Measurements from ENCODE around the gene LRRN2.

DNA sequence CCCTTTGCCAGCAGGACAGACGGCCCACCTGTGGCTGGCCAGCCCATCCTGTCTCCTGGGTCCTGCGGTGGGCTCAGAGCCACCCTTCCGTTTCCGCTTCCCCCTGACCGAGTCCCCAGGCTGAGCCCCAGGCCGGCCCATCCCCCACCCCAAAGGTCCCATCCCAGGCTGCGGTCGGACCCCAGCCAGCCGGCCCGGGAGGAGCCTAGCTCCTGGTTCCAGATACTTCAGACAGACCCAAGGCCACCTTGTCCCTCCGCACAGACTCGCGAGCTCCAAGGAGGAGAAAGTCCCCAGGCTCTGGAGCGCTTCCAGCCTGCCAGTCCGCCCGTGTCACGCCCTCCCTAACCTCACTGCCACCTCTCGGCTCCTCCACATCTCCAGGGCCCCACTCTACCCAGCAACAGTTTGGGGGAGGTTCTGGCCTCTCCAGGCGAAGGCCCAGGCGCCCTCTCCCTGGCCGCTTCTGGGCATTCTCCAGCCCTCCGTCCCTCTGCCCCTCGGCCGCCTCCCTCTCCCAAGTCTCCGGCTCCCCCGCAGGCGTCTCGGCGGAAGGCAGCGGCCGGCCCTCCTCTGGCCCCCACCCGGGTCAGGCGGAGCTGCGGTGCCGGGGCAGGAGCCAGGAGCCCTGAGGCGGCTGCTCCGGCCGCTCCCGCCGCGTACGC, 835 bp downstream of the LRRN2 start:
- TF ChIP-seq SPI1 (IDR thresholded peaks at IDR 0.05; ENCODE audit: low read depth, low read length) (no peak), POLR2A (IDR thresholded peaks at IDR 0.05; ENCODE audit: low read depth, low read length) (no peak), POLR2AphosphoS5 (IDR thresholded peaks at IDR 0.05; ENCODE audit: low read depth, low read length) (no peak), TAF1 (IDR thresholded peaks at IDR 0.05; ENCODE audit: low read depth, low read length) (no peak)

Data from GM12891 (cell line).